Dendritic cell treated with granulocyte-macrophage colony-stimulating factor and Interleukin-4, amounts not matched to agents 40 ng/mL and 50 ng/mL, for 4 days (primary cell): ENCODE measurements around the gene NECAB3.
"Not testable (repeated sequence)": the region's sequence is repeated elsewhere in the genome, so short reads cannot be mapped to it uniquely, and the experiment has no call there.

ENCODE experiments used
- H3K27ac Mint-ChIP-seq: one replicate; pipeline ENCODE4 v1.8.0; 2022; ENCODE audit warnings: mild to moderate bottlenecking, mixed read lengths
- H3K27me3 Mint-ChIP-seq: one replicate; pipeline ENCODE4 v1.8.0; 2022; ENCODE audit warnings: mild to moderate bottlenecking, mixed read lengths
- H3K36me3 Mint-ChIP-seq: one replicate; pipeline ENCODE4 v1.8.0; 2022; ENCODE audit warnings: low read depth, mixed read lengths
- H3K4me1 Mint-ChIP-seq: one replicate; pipeline ENCODE4 v1.8.0; 2022; ENCODE audit warnings: low read depth, mixed read lengths
- H3K4me3 Mint-ChIP-seq: one replicate; pipeline ENCODE4 v1.8.0; 2022; ENCODE audit warnings: mild to moderate bottlenecking, moderate library complexity, mixed read lengths
- H3K9me3 Mint-ChIP-seq: one replicate; pipeline ENCODE4 v1.8.0; 2022; ENCODE audit warnings: mixed read lengths
- intact Hi-C: fragments of 100-400 bp; cut with micrococcal nuclease; formaldehyde crosslinking; loops from one replicate; pipeline ENCODE4 v1.15.0; 2022

The NECAB3 gene

DNA sequence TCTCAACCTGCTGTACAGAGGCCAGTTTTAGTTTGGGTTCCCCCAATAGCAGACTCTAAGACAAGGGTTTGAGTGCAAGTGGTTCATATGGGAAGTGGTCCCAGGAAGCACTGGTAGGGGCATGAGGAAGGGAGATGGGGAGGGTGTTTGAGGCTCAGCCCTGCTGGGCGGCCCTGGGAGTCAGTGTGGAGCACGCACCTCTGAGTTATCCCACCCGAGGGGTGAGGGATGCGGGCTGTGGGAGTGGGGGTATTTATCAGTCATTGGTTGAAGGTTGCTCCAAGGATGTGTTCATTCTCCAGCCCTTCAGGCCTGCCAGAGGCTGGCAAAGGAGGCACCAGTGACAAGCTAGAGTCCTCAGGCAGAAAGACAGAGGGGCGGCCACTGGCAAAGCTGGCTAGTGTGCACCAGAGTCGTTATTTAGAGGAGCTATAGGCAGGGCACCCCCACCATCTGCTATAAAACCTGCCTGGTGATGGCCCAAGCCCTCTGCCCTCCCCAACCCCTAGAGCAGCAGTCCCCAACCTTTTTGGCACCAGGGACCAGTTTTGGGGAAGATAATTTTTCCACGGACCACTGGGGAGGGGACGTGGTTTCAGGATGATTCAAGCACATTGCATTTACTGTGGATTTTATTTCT, 29.4 kb upstream of the NECAB3 start:
- Mint-ChIP-seq H3K27ac (no peak overlapping the region), H3K4me1 (no peaks in the 10 kb centered on the region), H3K36me3 (peaks cover 18% of the 10 kb centered on the region), H3K27me3 (no peaks in the 10 kb centered on the region), H3K9me3 (peaks cover 10% of the 10 kb centered on the region), H3K4me3 (no peak overlapping the region)
- intact Hi-C loops: no loop called here

DNA sequence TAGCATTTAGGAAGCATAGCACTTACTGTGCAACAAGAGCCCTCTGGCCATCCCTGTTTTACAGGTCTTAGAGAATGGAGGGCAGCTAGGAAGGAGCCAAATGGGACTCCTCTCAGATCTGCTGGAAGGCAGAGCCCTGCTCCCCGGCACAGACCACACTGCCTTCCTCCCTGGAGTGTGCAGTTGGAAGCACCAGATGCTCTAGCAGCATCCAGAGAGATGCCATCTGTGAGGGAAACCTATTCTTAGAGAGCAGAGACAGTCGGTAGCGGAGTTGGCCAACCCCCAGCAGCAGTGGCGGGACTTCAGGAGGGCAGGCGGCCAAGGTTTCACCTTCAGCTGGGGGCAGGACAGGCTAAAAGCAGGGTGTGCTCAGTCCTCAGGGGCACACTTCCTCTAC, 28.6 kb upstream of the NECAB3 start:
- Mint-ChIP-seq H3K9me3 (peaks cover 13% of the 10 kb centered on the region), H3K27ac (no peak overlapping the region), H3K4me3 (no peak overlapping the region), H3K27me3 (no peaks in the 10 kb centered on the region), H3K36me3 (peaks cover 15% of the 10 kb centered on the region), H3K4me1 (no peaks in the 10 kb centered on the region)
- intact Hi-C loops: no loop called here

DNA sequence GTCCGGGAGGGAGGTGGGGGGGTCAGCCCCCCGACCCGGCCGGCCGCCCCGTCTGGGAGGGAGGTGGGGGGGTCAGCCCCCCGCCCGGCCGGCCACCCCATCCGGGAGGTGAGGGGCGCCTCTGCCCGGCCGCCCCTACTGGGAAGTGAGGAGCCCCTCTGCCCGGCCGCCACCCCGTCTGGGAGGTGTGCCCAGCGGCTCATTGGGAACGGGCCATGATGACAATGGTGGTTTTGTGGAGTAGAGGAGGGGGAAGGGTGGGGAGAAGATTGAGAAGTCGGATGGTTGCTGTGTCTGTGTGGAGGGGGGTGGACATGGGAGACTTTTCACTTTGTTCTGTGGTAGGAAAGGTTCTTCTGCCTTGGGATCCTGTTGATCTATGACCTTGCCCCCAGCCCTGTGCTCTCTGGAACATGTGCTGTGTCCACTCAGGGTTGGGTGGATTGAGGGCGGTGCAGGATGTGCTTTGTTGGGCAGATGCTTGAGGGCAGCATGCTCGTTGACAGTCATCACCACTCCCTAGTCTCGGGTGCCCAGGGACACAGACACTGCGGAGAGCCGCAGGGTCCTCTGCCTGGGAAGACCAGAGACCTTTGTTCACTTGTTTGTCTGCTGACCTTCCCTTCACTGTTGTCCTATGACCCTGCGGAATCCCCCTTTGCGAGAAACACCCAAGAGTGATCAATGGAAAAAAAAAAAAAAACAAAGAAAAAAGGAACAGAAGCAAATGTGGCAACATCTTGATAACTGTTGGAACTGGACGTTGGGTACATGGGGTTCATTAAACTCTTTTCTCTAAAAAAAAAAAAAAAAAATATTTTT, 27.6 kb upstream of the NECAB3 start:
- H3K27ac Mint-ChIP-seq: no peak overlapping the region
- no peak overlapping the region for H3K4me3 Mint-ChIP-seq
- no peaks in the 10 kb centered on the region for H3K4me1 Mint-ChIP-seq
- intact Hi-C loops: no loop called here
- peaks cover 13% of the 10 kb centered on the region for H3K9me3 Mint-ChIP-seq
- no peaks in the 10 kb centered on the region for H3K27me3 Mint-ChIP-seq
- peaks cover 6% of the 10 kb centered on the region for H3K36me3 Mint-ChIP-seq

- H3K36me3 Mint-ChIP-seq, intact Hi-C loops, H3K4me1 Mint-ChIP-seq, H3K27ac Mint-ChIP-seq, H3K4me3 Mint-ChIP-seq, H3K27me3 Mint-ChIP-seq: not testable (repeated sequence)
- H3K9me3 Mint-ChIP-seq: peaks cover 13% of the 10 kb centered on the region
These were observed 26.6 kb upstream of the NECAB3 start for GRCh38 chr20:33700696-33701441.

GRCh38 chr20:33698966-33699365, 24.7 kb upstream of the NECAB3 start:
- H3K27ac Mint-ChIP-seq, intact Hi-C loops, H3K36me3 Mint-ChIP-seq: not testable (repeated sequence)

GRCh38 chr20:33697129-33697528, 22.9 kb upstream of the NECAB3 start:
- Mint-ChIP-seq H3K27me3 (no peaks in the 10 kb centered on the region), H3K36me3 (no peaks in the 10 kb centered on the region), H3K9me3 (peaks cover 13% of the 10 kb centered on the region), H3K4me3 (no peak overlapping the region), H3K27ac (peak overlapping the region; percentile 24), H3K4me1 (no peaks in the 10 kb centered on the region)
- intact Hi-C loops: no loop called here

More at GRCh38 chr20:33698966-33699365, 24.7 kb upstream of the NECAB3 start:
- not testable (repeated sequence) for H3K27me3 Mint-ChIP-seq, H3K4me3 Mint-ChIP-seq, H3K4me1 Mint-ChIP-seq
- H3K9me3 Mint-ChIP-seq: peaks cover 13% of the 10 kb centered on the region

- H3K27ac Mint-ChIP-seq: no peak overlapping the region
- H3K36me3 Mint-ChIP-seq: no peaks in the 10 kb centered on the region
- intact Hi-C loops: no loop called here
- no peak overlapping the region for H3K4me3 Mint-ChIP-seq
- H3K9me3 Mint-ChIP-seq: peaks cover 13% of the 10 kb centered on the region
- no peaks in the 10 kb centered on the region for H3K4me1 Mint-ChIP-seq
- no peaks in the 10 kb centered on the region for H3K27me3 Mint-ChIP-seq
These were observed 22.2 kb upstream of the NECAB3 start for GRCh38 chr20:33696448-33696847.

GRCh38 chr20:33694639-33695012, 20.4 kb upstream of the NECAB3 start:
- Mint-ChIP-seq H3K9me3 (peaks cover 5% of the 10 kb centered on the region), H3K27me3 (no peaks in the 10 kb centered on the region), H3K4me3 (no peak overlapping the region), H3K36me3 (no peaks in the 10 kb centered on the region), H3K27ac (no peak overlapping the region), H3K4me1 (peaks cover 5% of the 10 kb centered on the region)
- intact Hi-C loops: no loop called here

DNA sequence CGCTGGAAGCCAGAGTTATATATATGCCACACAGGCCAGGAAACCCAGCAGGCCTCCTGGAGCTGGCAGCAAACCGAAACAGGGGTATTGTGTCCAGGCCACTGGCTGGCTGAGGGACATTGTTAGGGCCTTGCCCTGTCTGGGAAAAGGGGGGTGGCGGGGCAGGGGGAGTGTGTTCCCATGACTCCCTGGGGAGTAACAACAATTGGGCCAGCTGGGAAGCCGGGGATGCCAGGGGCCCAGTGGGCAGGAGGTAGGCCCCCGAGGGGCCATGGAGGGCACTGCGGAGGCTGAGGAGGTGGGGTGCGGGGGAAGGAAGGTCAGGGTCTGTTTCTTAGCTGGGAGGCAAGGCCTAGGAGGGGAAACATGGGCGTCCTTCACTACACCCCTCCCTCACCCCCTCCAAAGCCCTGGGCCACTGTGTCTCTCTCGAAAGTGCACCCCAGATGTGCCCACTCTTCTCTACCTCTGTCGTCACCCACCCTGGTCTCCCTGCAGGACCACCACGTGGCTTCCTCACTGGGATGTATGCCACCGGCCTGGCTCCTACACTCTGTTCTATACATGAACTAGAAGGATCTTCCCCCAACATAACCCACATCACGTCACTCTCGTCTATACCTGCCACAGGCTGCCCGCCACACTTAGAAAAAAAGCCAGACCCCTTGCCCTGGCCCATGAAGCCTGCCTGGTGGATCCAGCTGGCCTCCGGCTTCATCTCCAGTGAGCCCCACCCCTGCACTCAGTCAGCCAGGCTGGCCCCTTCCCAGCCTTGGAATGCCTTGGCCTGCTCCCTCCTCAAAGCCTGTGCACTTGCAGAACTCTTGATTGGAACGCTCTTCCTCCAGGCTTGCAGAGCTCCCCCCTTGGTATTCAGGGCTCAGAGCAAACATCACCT, 19.8 kb upstream of the NECAB3 start:
- Mint-ChIP-seq H3K36me3 (no peaks in the 10 kb centered on the region), H3K4me1 (peaks cover 5% of the 10 kb centered on the region), H3K27ac (no peak overlapping the region), H3K9me3 (peaks cover 5% of the 10 kb centered on the region), H3K4me3 (no peak overlapping the region), H3K27me3 (no peaks in the 10 kb centered on the region)
- intact Hi-C loops: no loop called here

DNA sequence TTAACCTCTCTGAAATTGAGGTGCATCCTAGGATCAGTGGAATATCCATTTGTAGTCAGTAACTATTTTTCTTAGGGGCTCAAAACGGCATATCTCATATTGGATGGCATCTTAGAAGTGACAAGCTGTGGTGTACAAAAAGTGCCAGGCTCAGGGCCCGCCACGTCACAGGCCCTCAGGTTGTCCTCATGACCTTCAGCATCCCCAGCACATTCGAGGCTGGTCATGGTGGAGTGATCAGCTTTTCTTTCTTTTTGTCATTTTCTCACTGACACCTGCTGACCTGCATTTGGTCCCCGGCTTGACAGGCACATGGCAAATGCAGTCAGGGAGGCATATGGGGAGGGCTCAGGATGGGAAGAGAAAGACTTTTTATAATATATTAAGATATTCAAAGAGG, 19.1 kb upstream of the NECAB3 start:
- Mint-ChIP-seq H3K36me3 (no peaks in the 10 kb centered on the region), H3K9me3 (no peaks in the 10 kb centered on the region), H3K27ac (no peak overlapping the region), H3K27me3 (no peaks in the 10 kb centered on the region), H3K4me1 (peaks cover 5% of the 10 kb centered on the region), H3K4me3 (no peak overlapping the region)
- intact Hi-C loops: no loop called here

DNA sequence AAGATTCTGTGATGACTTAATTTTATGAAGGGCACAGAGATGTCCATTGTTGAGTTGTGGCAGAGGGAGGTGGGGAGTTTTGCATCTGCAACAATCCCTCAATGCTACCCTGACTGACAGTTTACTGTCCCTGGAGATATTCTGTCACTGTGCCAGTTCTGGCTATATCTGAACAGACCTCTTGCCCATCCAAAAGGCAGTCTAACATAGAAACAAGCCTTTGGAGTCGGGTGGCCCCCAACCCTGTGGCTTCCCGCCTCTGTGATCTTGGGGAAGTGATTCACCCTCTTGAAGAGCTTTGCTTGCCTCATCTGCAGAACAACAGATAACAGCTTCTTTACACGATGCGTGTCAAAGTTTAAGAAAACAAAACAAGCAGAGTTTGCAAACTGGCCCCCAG, 15.7 kb upstream of the NECAB3 start:
- no peaks in the 10 kb centered on the region for H3K9me3 Mint-ChIP-seq

DNA sequence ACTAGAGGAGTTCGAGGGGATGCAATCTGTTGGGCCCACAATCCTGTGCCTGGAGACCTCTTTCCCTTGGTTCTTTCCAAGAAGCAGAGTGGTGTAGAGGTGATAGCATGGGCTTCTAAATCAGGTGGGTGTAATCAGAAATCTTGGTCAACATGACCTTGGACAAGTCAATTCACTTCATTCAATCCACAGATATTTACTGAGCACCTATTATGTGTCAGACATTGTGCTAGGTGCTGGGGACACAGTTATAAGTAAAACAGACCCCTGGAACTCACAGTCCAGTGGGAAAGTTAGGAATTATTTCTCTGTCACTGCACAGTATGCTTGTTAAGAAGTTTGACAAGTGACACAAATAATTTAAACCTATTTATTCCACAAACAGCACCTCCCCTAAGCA, 15.3 kb upstream of the NECAB3 start:
- intact Hi-C loops: loop anchor here (5.0 kb wide), 1 partner anchor 43 kb away; the partner anchor contains the start of gene ZNF341
- no peak overlapping the region for H3K27ac Mint-ChIP-seq
- no peaks in the 10 kb centered on the region for H3K27me3 Mint-ChIP-seq
- no peaks in the 10 kb centered on the region for H3K9me3 Mint-ChIP-seq
- H3K4me3 Mint-ChIP-seq: no peak overlapping the region
- H3K4me1 Mint-ChIP-seq: peaks cover 30% of the 10 kb centered on the region
- H3K36me3 Mint-ChIP-seq: no peaks in the 10 kb centered on the region

More for the DNA sequence above, 15.7 kb upstream of the NECAB3 start:
- Mint-ChIP-seq H3K27ac (no peak overlapping the region), H3K27me3 (no peaks in the 10 kb centered on the region), H3K36me3 (no peaks in the 10 kb centered on the region), H3K4me1 (peaks cover 25% of the 10 kb centered on the region), H3K4me3 (no peak overlapping the region)
- intact Hi-C loops: loop anchor here (5.0 kb wide), 1 partner anchor 42 kb away; the partner anchor contains the start of gene ZNF341

- H3K27ac Mint-ChIP-seq: no peak overlapping the region
- no peak overlapping the region for H3K4me3 Mint-ChIP-seq
- no peaks in the 10 kb centered on the region for H3K9me3 Mint-ChIP-seq
- H3K4me1 Mint-ChIP-seq: peaks cover 31% of the 10 kb centered on the region
- H3K27me3 Mint-ChIP-seq: no peaks in the 10 kb centered on the region
- intact Hi-C loops: loop anchor here (5.0 kb wide), 1 partner anchor 43 kb away; the partner anchor contains the start of gene ZNF341
- H3K36me3 Mint-ChIP-seq: no peaks in the 10 kb centered on the region
These were observed 14.8 kb upstream of the NECAB3 start for GRCh38 chr20:33688938-33689424.
